HG03066 (cell line): ENCODE data around the gene CMC1.
"Not testable (repeated sequence)": the region's sequence is repeated elsewhere in the genome, so short reads cannot be mapped to it uniquely, and the experiment has no call there.

Source experiments
- ATAC-seq: cut with Tn5 transposase; IDR thresholded peaks from one replicate; pipeline ENCODE4 v1.9.1; 2021; ENCODE audit warnings: low read depth; ENCODE audit not compliant: unreplicated experiment

CMC1 gene

GRCh38 chr3:28241221-28242160, at the start of gene CMC1:
Gene CMC1 (plus strand): TSS chr3:28241619. CDS start chr3:28241794, 175 bp downstream.
- peak; percentile 98 for ATAC-seq

- ATAC-seq: no peak
Observed at GRCh38 chr3:28198161-28198560, 43.3 kb upstream of the CMC1 start.

GRCh38 chr3:28198974-28199373, 42.4 kb upstream of the CMC1 start:
- no peak for ATAC-seq

DNA sequence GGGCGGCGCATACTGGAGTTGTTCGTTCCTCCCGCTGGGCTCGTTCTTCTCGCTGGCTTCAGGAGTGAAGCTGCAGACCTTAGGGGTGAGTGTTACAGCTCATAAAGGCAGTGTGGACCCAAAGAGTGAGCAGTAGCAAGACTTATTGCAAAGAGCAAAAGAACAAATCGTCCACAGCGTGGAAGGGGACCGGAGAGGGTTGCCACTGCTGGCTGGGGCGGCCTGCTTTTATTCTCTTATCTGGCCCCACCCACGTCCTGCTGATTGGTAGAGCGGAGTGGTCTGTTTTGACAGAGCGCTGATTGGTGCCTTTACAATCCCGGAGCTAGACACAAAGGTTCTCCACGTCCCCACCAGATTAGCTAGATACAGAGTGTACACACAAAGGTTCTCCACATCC, 41.8 kb upstream of the CMC1 start:
- ATAC-seq: not testable (repeated sequence)

DNA sequence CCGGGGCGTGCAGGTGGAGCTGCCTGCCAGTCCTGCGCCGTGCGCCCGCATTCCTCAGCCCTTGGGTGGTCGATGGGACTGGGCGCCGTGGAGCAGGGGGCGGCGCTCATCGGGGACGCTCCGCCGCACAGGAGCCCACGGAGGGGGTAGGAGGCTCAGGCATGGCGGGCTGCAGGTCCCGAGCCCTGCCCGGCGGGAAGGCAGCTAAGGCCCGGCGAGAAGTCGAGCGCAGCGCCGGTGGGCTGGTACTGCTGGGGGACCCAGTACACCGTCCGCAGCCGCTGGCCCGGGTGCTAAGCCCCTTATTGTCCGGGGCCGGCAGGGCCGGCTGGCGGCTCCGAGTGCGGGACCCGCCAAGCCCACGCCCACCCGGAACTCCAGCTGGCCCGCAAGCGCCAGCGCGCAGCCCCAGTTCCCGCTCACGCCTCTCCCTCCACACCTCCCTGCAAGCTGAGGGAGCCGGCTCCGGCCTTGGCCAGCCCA, 41.0 kb upstream of the CMC1 start:
- not testable (repeated sequence) for ATAC-seq

GRCh38 chr3:28206479-28206878, 34.9 kb upstream of the CMC1 start:
- ATAC-seq: no peak

DNA sequence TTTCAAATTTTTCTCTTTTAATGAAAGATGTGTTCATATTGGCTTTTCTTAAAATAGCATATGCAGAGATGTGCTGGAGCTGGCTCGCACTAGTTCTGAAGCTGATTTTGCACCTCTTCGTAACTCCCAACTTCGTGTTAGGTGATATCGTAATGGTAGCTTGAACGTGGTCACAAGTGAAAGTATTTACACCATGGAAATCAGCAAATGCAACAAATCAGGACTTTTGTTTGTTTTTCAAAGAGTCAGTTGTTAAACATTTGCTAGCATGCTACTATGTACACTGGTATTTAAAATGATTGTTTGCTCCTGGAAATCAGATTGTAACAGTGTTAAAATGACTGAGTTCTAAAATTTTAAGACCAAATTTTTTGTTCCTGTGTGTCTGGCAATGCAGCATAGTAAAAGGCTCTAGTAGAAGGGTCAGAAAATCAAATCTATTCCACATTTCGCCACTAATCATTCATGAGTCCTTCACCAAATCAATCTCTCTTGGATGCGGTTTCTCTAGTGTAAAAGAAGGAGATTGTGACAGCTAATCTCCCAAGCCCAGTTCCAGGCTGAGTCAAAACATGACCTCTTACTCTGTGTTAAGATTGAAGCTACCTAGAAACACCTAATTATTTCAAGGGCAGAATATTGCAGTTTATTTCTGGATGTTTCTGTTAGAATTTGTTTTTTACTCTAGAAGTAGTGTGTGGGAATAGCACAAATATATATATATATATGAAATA, 34.3 kb upstream of the CMC1 start:
- no peak for ATAC-seq

GRCh38 chr3:28210968-28211713, 30.3 kb upstream of the CMC1 start:
- ATAC-seq: no peak

DNA sequence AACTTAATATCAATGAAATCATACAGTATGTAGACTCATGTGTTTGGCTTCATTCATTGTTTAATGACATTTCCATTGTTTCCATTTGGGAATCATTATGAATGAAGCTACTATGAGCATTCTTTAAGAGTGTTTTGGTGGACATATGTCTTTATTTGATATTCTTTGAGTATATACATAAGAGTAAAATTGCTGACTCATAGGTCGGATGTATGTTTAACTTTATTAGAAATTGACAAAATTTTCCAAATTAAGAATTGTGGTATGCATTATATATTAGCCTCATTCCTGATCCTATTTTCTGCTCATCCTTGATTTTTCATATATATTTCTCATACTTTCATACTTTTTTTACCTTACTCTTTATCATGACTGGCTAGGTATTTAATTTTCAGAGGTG, 28.7 kb upstream of the CMC1 start:
- no peak for ATAC-seq

DNA sequence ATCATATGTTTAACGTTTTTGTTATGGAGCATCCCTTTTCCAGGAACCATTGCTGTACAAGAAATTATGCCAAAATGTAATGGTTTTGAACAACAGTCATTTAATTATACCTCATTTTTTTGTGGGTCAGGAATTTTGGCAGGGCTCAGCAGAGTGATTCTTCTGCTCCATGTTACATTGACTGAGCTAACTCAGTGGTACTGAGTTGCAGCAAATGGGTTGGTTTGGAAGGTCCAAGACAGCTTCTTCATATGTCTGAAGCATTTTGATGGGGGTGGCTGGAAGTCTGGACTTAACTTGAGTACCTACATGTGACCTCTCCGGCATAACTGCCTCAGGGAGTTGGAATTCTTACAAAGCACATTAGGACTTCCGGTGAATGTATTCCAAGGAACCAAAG, 26.0 kb upstream of the CMC1 start:
- ATAC-seq: no peak

- ATAC-seq: no peak
Observed at GRCh38 chr3:28218071-28218916, 23.1 kb upstream of the CMC1 start.

GRCh38 chr3:28218917-28219198, 22.6 kb upstream of the CMC1 start:
- no peak for ATAC-seq

GRCh38 chr3:28224430-28224829, 17.0 kb upstream of the CMC1 start:
- ATAC-seq: no peak

DNA sequence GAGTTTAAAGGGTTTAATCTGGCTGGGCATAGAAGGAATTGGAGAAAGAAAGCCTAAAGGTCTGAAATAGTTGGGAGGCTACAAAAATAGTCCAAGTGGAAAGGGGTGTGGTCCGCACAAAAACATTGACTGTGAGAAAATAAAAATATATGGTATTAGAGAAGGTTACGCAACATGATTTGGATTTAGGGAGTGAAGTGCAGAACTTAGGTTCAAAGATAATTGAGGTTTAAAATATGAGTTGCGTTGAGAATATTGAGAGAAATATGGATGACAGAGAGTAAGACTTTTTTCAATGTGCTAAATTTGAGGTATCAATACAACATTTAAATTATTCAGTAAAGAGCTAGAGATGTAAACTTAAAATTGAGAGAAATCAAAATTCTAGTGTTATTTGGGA, 15.4 kb upstream of the CMC1 start:
- ATAC-seq: no peak

DNA sequence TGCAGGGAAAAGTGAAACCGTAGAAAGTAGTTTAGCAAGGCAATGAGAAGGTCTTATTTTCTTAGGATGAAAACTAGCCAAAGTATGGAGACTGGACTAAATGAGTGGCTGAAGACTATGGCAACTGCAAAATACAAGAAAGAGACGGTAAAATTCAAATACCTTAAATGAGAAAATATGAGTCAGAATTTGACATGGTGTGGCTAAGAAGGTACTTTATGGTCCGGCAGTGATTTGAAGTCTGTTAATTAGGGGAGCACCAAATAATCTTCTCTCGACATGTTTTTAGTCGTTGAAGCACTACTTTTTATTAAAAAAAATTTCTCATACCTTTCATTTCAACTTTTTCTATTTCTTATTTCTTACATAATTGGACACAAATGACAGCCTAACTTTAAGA, 12.8 kb upstream of the CMC1 start:
- ATAC-seq: no peak

DNA sequence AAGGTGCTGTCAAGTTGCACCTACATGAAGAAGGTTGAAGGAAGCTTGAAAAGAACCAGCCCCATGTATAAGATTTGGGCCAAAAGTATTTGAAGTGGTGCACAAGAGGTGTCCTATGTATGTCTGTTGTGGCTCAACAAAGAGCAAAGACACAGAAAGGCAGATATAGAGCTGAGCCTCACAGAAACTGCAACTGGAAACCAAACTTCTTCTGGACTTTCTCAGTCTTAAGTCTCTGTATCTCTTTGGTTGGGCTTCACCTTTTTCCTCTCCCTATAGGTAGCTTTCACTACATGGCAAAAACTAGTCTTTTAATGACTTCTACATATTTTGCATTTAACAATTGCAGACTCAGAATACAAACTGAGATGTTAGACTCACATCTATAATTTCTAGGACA, 8.8 kb upstream of the CMC1 start:
- ATAC-seq: no peak

DNA sequence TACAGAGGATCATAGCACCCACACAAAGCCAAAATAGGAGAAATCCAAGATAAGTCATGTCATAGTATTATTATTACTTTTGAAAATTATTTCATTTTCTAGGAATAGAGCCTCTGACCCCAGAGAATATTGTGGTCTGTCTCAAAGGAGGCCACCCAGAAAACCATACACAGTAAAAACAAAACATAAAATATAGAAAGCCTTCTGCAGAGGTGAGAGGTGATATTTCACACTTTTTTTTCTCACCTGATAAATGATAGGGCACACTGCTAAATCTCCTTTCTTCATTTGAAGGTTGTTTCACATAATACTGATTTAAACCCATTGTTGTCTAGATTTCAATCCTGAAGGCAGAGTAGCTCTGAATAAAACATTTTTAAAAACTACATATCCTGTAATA, 7.0 kb upstream of the CMC1 start:
- no peak for ATAC-seq

DNA sequence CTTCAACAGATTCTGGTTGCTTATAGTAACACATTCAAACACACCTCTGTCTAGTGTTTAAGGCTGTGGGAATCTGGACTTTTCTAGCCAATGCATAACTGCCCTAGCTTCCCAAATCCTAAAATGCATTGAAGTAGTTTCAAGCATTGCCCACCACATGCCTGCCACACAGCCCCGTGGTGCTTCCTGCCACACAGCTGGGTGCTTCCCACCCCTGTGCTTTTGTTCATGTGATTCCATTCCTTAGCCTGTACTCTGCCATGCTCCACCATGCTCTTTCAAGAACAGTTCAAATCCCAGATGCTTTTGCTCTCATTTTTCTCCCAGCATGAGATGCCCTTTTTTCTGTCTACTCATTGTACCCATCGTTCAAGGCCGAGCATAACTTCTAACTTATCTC, 2.3 kb upstream of the CMC1 start:
- ATAC-seq: no peak

DNA sequence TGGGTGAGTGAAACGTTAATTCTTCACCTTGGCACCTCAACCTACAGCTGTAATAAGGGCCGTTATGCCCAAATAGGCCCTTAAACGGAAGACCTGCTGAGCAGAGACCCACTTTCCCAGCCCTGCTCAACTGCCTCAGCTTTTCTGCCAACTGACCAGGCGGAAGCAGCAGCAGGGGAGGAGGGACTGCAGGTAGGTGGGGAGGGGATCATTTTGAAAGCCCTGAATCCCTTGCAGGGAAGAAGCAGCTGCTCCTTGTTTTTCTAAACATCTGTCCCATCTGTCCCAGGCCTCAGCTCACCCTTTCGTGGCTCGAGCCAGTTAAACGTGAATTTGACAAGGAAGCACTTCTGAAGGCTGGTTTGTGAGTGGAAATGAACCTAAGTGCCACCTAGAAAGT, 978 bp upstream of the CMC1 start:
- no peak for ATAC-seq

DNA sequence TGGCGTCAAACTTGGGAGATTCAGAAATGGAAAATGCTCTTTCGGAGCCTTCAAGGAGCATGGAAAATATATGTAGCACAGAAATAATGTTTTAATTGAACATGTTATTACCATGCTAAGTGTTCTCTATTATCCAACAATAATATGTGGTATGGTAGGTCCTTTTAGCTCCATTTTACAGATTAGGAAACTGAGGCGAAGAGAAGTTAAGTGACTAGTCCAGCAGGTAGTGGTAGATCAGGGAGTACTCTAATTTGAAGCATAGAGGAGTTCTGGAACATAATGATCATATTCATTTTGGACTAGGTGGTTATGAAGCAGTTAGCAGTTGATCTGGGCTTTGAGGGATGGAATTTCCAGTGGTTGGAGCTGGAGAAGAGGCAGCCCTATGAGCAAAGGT, 1.1 kb downstream of the CMC1 start:
- ATAC-seq: no peak
